ENCODE measurements around the gene KRT33B.

DNA sequence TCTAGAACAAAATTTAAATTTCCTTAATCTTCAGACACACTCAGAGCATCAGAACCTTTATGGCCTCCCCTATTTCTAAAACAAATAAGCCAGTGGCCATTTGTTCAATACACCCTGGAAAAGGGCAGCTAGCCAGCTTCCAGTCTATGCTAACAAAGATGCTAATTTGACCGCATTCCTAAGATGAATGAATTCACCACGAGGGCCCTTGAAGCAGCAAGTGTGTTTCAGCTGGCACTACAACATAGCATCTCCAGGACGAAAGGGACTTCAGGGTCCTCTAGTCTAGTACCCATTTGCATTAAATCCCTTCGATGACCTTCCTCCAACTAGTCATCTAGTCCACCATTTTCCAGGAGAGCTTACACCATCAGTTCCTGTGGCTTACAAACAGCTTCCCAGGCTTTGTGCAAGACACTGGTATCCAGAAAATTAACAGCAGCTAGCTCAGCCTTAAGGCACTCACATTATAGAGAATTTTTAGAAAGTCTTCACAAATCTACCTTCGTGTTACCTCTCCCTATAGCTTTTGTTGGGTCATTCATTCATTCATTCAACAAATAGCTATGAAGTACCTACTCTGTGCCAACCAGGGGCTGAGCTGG lies 43.8 kb upstream of the KRT33B start:
- TF ChIP-seq, protein P1, sequence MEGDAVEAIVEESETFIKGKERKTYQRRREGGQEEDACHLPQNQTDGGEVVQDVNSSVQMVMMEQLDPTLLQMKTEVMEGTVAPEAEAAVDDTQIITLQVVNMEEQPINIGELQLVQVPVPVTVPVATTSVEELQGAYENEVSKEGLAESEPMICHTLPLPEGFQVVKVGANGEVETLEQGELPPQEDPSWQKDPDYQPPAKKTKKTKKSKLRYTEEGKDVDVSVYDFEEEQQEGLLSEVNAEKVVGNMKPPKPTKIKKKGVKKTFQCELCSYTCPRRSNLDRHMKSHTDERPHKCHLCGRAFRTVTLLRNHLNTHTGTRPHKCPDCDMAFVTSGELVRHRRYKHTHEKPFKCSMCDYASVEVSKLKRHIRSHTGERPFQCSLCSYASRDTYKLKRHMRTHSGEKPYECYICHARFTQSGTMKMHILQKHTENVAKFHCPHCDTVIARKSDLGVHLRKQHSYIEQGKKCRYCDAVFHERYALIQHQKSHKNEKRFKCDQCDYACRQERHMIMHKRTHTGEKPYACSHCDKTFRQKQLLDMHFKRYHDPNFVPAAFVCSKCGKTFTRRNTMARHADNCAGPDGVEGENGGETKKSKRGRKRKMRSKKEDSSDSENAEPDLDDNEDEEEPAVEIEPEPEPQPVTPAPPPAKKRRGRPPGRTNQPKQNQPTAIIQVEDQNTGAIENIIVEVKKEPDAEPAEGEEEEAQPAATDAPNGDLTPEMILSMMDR (IDR thresholded peaks at IDR 0.05; ENCODE audit: low read length): no peak
- TF ChIP-seq EZH2 (IDR thresholded peaks at IDR 0.05; ENCODE audit: borderline replicate concordance, low read length): no peak
